Vagina (tissue), 2 donors: ENCODE results near the gene CLDN16.

Experiments
- POLR2A ChIP-seq, 2 donors: fragments of 450-650 bp; IDR thresholded peaks; one replicate each; pipeline ENCODE4 v1.6.1; 2017; ENCODE audit warnings: antibody characterized with exemption in 2 of 2, mild to moderate bottlenecking in 2 of 2, moderate library complexity in 2 of 2
- POLR2AphosphoS5 ChIP-seq, 2 donors: sonication (generic); formaldehyde crosslinking; IDR thresholded peaks; one replicate each; pipeline ENCODE4 v1.9.0; 2017; ENCODE audit warnings: antibody characterized with exemption in 2 of 2, mild to moderate bottlenecking in 2 of 2, low read depth in 1 of 2; ENCODE audit not compliant: insufficient read depth in 1 of 2
- TF ChIP-seq, protein P1 (sequence below), 3 experiments: fragments of 450-650 bp in 2 of 3; fragments of 200-600 bp in 1 of 3; sonication (generic) in 1 of 3; IDR thresholded peaks; one replicate each; pipeline ENCODE4 v1.5.1; 2017 to 2019; ENCODE audit warnings: antibody characterized with exemption in 3 of 3, mild to moderate bottlenecking in 2 of 3, moderate library complexity in 2 of 3

DNA sequence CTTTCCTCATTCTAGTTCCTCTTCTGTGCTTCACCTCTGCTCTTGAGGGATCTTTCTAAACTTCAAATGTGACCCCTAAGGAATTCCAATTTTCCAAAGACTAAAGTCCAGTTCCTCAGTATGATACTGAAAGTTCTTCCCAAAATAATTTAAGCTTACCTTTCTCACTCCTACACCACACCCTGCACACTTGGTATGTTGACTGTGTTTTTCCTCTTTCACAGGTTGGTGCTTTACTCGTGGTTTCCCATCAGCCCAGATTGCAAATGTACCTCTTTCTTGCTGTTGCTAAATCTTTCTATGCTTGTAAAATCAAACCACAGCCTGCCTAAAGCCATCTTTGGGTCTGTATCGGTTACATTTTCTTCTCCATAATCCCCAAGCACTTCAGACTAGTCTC, 30.5 kb upstream of the CLDN16 start:
- TF ChIP-seq, protein P1, sequence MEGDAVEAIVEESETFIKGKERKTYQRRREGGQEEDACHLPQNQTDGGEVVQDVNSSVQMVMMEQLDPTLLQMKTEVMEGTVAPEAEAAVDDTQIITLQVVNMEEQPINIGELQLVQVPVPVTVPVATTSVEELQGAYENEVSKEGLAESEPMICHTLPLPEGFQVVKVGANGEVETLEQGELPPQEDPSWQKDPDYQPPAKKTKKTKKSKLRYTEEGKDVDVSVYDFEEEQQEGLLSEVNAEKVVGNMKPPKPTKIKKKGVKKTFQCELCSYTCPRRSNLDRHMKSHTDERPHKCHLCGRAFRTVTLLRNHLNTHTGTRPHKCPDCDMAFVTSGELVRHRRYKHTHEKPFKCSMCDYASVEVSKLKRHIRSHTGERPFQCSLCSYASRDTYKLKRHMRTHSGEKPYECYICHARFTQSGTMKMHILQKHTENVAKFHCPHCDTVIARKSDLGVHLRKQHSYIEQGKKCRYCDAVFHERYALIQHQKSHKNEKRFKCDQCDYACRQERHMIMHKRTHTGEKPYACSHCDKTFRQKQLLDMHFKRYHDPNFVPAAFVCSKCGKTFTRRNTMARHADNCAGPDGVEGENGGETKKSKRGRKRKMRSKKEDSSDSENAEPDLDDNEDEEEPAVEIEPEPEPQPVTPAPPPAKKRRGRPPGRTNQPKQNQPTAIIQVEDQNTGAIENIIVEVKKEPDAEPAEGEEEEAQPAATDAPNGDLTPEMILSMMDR (IDR thresholded peaks at IDR 0.05) = no peak
- TF ChIP-seq POLR2A (IDR thresholded peaks at IDR 0.05) (no peak), POLR2AphosphoS5 (IDR thresholded peaks at IDR 0.05; ENCODE audit: insufficient read depth in 1 of 2, low read depth in 1 of 2) (no peak)
